ENCODE results near the gene KCNC1. TPM values are rescaled to one million over a fixed set of nuclear protein-coding genes. Genes with fewer than 3 reads are reported as not detected.

The KCNC1 gene
- total and polyA plus RNA-seq, 9 of the 15 experiments (the other 6 are each of a cell fraction or from before 2014, with no cell fraction given): 0.05 to 0.08 TPM; not detected in 7

- no peak for TF ChIP-seq RERE (CRISPR knock-in tag; IDR thresholded peaks at IDR 0.05; ENCODE audit: borderline replicate concordance)
- TF ChIP-seq ZNF23 (CRISPR knock-in tag; IDR thresholded peaks at IDR 0.05): no peak
- TF ChIP-seq CBFA2T2 (conservative IDR thresholded peaks at IDR 0.05): peak; percentile 38
- no peak for TF ChIP-seq MCM2 (IDR thresholded peaks at IDR 0.05; ENCODE audit: low read depth)
- no peak for TF ChIP-seq RBM22 (IDR thresholded peaks at IDR 0.05; ENCODE audit: low read depth, low read length, poor library complexity, severe bottlenecking)
- TF ChIP-seq E2F6 (IDR thresholded peaks at IDR 0.05; ENCODE audit: borderline replicate concordance in 1 of 2, extremely low read depth in 1 of 2, insufficient read depth in 1 of 2, insufficient read length in 1 of 2, low read depth in 1 of 2, low read length in 1 of 2, poor library complexity in 1 of 2, severe bottlenecking in 1 of 2): no peak
- TF ChIP-seq ZFX (CRISPR knock-in tag; IDR thresholded peaks at IDR 0.05): peak; percentile 48; the same call in 1 of the 2 replicates
- TF ChIP-seq TEAD2 (tag; IDR thresholded peaks at IDR 0.05): no peak
- no peak for TF ChIP-seq ATF1 (CRISPR knock-in tag; IDR thresholded peaks at IDR 0.05)
- TF ChIP-seq ATF1 (tag; IDR thresholded peaks at IDR 0.05): peak; percentile 49; the same call in 1 of the 2 replicates
- TF ChIP-seq ZNF512 (tag; IDR thresholded peaks at IDR 0.05): no peak
- no peak for TF ChIP-seq TGIF2 (CRISPR knock-in tag; IDR thresholded peaks at IDR 0.05)
- TF ChIP-seq SNIP1 (IDR thresholded peaks at IDR 0.05; ENCODE audit: low read depth): no peak
- TF ChIP-seq HOXB6 (CRISPR knock-in tag; IDR thresholded peaks at IDR 0.05; ENCODE audit: borderline replicate concordance): no peak
- no peak for TF ChIP-seq GTF2A2 (tag; IDR thresholded peaks at IDR 0.05)
- TF ChIP-seq USF2 (CRISPR knock-in tag; IDR thresholded peaks at IDR 0.05): 0 out of 2 replicates have a peak, but pooled peaks have one; percentile 14
- TF ChIP-seq FOXA1 (IDR thresholded peaks at IDR 0.05; ENCODE audit: borderline replicate concordance): no peak
Measured at GRCh38 chr11:17699147-17700114, 35.1 kb upstream of the KCNC1 start (continued).

Data from K562 (cell line).